K562 (cell line): ENCODE measurements around the gene NRXN3. TPM values are rescaled to one million over a fixed set of nuclear protein-coding genes. Genes with fewer than 3 reads are reported as not detected.

Source experiments
- ATAC-seq: fragments of 200-7000 bp; cut with Tn5 transposase; 3 replicates; pipeline ENCODE4 v1.9.1; 2020; ENCODE audit warnings: moderate library complexity
- BruUV-seq: library from RNA; stranded (reverse); fragments of 400-500 nt; replicated peaks from 2 replicates; lab custom pipeline; 2021; lab: Mats Ljungman, UMichigan
- CTCF ChIA-PET: fragments of 300-600 bp; formaldehyde crosslinking; extraction: SDS; loops from one replicate; lab custom pipeline; 2021; ENCODE audit warnings: low intra/inter-chr PET ratio; lab: Yijun Ruan, JAX
- POLR2A ChIA-PET: fragments of 300-600, 350-650 bp; sonication (Branson Sonifier 250); formaldehyde crosslinking; extraction: SDS; loops from one replicate; lab custom pipeline; 2021; ENCODE audit warnings: antibody characterized with exemption, inconsistent platforms; lab: Yijun Ruan, JAX
- DNase-seq, 4 experiments: peaks; one replicate each; pipeline versions ENCODE4 v3.0.0 to v3.0.0-alpha.2; 2011 to 2018; ENCODE audit warnings: low spot score in 3 of 4, mixed read lengths in 3 of 4; ENCODE audit errors: extremely low read depth in 1 of 4
- FAIRE-seq: peaks from 2 replicates; lab custom pipeline; 2011; peaks lifted over from hg19 to GRCh38; lab: Jason Lieb, UNC
- H2AFZ ChIP-seq: 2 replicates; pipeline ENCODE4 v1.6.0; 2011; ENCODE audit warnings: low read depth, low read length, control low read depth, inconsistent platforms
- H3K27ac ChIP-seq: fragments of 200-600 bp; 3 replicates; pipeline ENCODE4 v1.8.0; 2011; ENCODE audit warnings: low read depth, mild to moderate bottlenecking, control low read depth, inconsistent platforms, low read length, moderate library complexity, mixed read lengths; ENCODE audit errors: extremely low read depth
- H3K27me3 ChIP-seq, 2 experiments: fragments of 300-600 bp in 1 of 2; 2 replicates in 1 of 2; 3 replicates in 1 of 2; pipeline versions ENCODE4 v1.6.0 to v1.8.0; 2011; ENCODE audit warnings: inconsistent platforms in 2 of 2, low read length in 2 of 2, mild to moderate bottlenecking in 1 of 2, mixed read lengths in 1 of 2, moderate library complexity in 1 of 2; ENCODE audit not compliant: control insufficient read depth in 2 of 2, insufficient read depth in 2 of 2
- H3K36me3 ChIP-seq: fragments of 300-600 bp; 3 replicates; pipeline ENCODE4 v1.8.0; 2011; ENCODE audit warnings: mild to moderate bottlenecking, low read length, inconsistent platforms; ENCODE audit not compliant: control insufficient read depth, insufficient read depth
- H3K4me1 ChIP-seq, 2 experiments: fragments of 200-600 bp in 1 of 2; replicated peaks in 1 of 2; 2 replicates in 1 of 2; 3 replicates in 1 of 2; pipeline versions ENCODE4 v1.5.1 to v1.8.0; 2011; ENCODE audit warnings: inconsistent platforms in 2 of 2, low read length in 2 of 2, mild to moderate bottlenecking in 1 of 2, mixed read lengths in 1 of 2, moderate library complexity in 1 of 2; ENCODE audit not compliant: control insufficient read depth in 2 of 2, insufficient read depth in 2 of 2
- H3K4me2 ChIP-seq: 2 replicates; pipeline ENCODE4 v1.6.1; 2011; ENCODE audit warnings: low read length, control low read depth, inconsistent platforms, mixed read lengths; ENCODE audit not compliant: insufficient read depth
- H3K4me3 ChIP-seq: fragments of 200-600 bp; sonication (generic), shearing (Covaris generic); 2 replicates; pipeline ENCODE4 v1.5.1; 2016; ENCODE audit warnings: control low read depth, inconsistent platforms
- H3K79me2 ChIP-seq: fragments of 200-600 bp; 3 replicates; pipeline ENCODE4 v1.8.0; 2011; ENCODE audit warnings: low read length, inconsistent platforms; ENCODE audit not compliant: control insufficient read depth, insufficient read depth
- H3K9ac ChIP-seq, 2 experiments: 2 replicates each; pipeline versions ENCODE4 v1.6.0 to v1.6.1; 2011; ENCODE audit warnings: low read depth in 2 of 2, low read length in 2 of 2, control low read depth in 1 of 2, inconsistent platforms in 1 of 2, mild to moderate bottlenecking in 1 of 2, mixed read lengths in 1 of 2; ENCODE audit not compliant: insufficient read depth in 1 of 2
- H3K9me1 ChIP-seq: one replicate; pipeline ENCODE4 v1.6.0; 2011; ENCODE audit warnings: inconsistent platforms, mild to moderate bottlenecking, low read length, moderate library complexity; ENCODE audit not compliant: control insufficient read depth, insufficient read depth
- H3K9me3 ChIP-seq: replicated peaks from 2 replicates; pipeline ENCODE4 v1.5.1; 2011; ENCODE audit warnings: low read depth, low read length, inconsistent platforms; ENCODE audit not compliant: control insufficient read depth, insufficient read depth
- H4K20me1 ChIP-seq: replicated peaks from 2 replicates; pipeline ENCODE4 v1.6.1; 2011; ENCODE audit warnings: low read length, inconsistent platforms, mixed read lengths; ENCODE audit not compliant: control insufficient read depth, insufficient read depth
- E2F3 ChIP-seq: fragments of 250-450 bp; sonication (Bioruptor Pico); IDR thresholded peaks from 2 replicates; pipeline ENCODE4 v1.4.0; 2020; ENCODE audit warnings: mild to moderate bottlenecking
- ELK3 ChIP-seq: fragments of 450-650 bp; formaldehyde crosslinking; IDR thresholded peaks from 2 replicates; pipeline ENCODE4 v1.4.0; 2020; ENCODE audit warnings: mild to moderate bottlenecking
- ESRRB ChIP-seq: fragments of 250-450 bp; sonication (Bioruptor Pico); IDR thresholded peaks from 2 replicates; pipeline ENCODE4 v1.5.0; 2020; ENCODE audit warnings: mild to moderate bottlenecking, moderate library complexity, borderline replicate concordance
- THRA ChIP-seq: fragments of 450-650 bp; IDR thresholded peaks from 2 replicates; pipeline ENCODE4 v1.6.1; 2017; ENCODE audit warnings: mild to moderate bottlenecking, moderate library complexity
- in situ Hi-C: fragments of 300-500 bp; cut with MboI; formaldehyde crosslinking; loops from 4 replicates; pipeline ENCODE4 v1.15.0; 2018; ENCODE audit warnings: inconsistent platforms, mixed read lengths
- intact Hi-C: fragments of 100-400 bp; cut with micrococcal nuclease; formaldehyde crosslinking; loops from 2 replicates; pipeline ENCODE4 v1.14.2; 2022
- polyA plus RNA-seq, 8 experiments: library from polyadenylated mRNA; depleted of rRNA in 4 of 8; stranded (reverse) in 5 of 8; unstranded in 3 of 8; fragments of >200 nt; fragmentation: Nextera tagmentation in 2 of 8; fragmentation: Illumina TruSeq in 1 of 8; extraction: Ambion mirVana in 2 of 8; extraction: Trizol in 1 of 8; gene quantifications; 2 replicates each; pipeline versions ENCODE4 v1.2.1 to v1.2.3, GENCODE V29; 2011 to 2014; ENCODE audit warnings: inconsistent platforms in 1 of 8, missing spikeins in 1 of 8
- total RNA-seq, 7 experiments: library from RNA; depleted of rRNA in 6 of 7; stranded (reverse); fragments of >200 nt in 6 of 7; fragmentation: Illumina TruSeq in 2 of 7; extraction: Trizol in 2 of 7; gene quantifications; 2 replicates each; pipeline versions ENCODE4 v1.2.1 to v1.2.3, GENCODE V29; 2011 to 2021; ENCODE audit warnings: low replicate concordance in 1 of 7

NRXN3 gene
- total and polyA plus RNA-seq, 9 of the 15 experiments (the other 6 are each of a cell fraction or from before 2014, with no cell fraction given), result 0.09 TPM; not detected in 8

GRCh38 chr14:79011920-79012204 lies 841.7 kb downstream of the NRXN3 start:
- H3K9ac ChIP-seq, result no peak overlapping the region
- no peak overlapping the region for H3K27ac ChIP-seq
- no peaks in the 10 kb centered on the region for H3K36me3 ChIP-seq
- no peaks in the 10 kb centered on the region for H3K79me2 ChIP-seq
- H3K27me3 ChIP-seq, result no peaks in the 10 kb centered on the region
- CTCF ChIA-PET, result no interaction called here
- no TSS peak for BruUV-seq
- no peak overlapping the region for H3K4me2 ChIP-seq
- TF ChIP-seq ESRRB (CRISPR knock-in tag), result no peak
- no peak for TF ChIP-seq THRA
- no peak for TF ChIP-seq E2F3 (CRISPR knock-in tag)
- no peak for TF ChIP-seq ELK3 (CRISPR knock-in tag)
- intact Hi-C loops (loop anchor here (5.0 kb wide), 1 partner anchor 1840 kb away; no protein-coding TSS in a partner anchor), in situ Hi-C loops (no loop called here)
- FAIRE-seq (no peak), DNase-seq (no peak), ATAC-seq (no peak)
- no peak overlapping the region for H2AFZ ChIP-seq
- no peak overlapping the region for H3K4me3 ChIP-seq
- no peaks in the 10 kb centered on the region for H3K4me1 ChIP-seq
- POLR2A ChIA-PET, result no interaction called here
- no peaks in the 10 kb centered on the region for H3K9me3 ChIP-seq
- H4K20me1 ChIP-seq, result no peaks in the 10 kb centered on the region
- H3K9me1 ChIP-seq, result no peaks in the 10 kb centered on the region
